GM19328 (cell line): ENCODE results near the gene ASAP2.
"Not testable (repeated sequence)": the region's sequence is repeated elsewhere in the genome, so short reads cannot be mapped to it uniquely, and the experiment has no call there.

Experiments
- ATAC-seq: cut with Tn5 transposase; IDR thresholded peaks from one replicate; pipeline ENCODE4 v1.9.1; 2021; ENCODE audit warnings: mild to moderate bottlenecking, moderate library complexity; ENCODE audit not compliant: unreplicated experiment

Gene ASAP2

DNA sequence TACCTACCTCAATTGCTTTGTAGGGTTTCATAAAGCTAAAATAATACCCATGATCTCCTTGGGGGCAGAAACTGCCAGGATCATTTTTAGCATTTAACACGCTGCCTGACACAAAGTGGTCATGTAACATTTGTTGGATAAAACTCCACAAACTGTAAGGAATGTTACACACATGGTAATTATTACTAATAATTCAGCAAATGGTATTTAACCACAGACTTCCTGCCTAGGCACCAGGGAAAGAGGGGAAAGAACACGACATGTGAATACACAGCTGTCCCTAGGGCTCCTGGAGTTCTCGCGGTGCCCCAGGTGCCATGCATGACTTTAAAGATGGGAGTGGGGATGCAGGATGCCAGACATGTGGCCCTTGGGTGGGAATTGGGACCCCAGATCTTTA, 43.5 kb downstream of the ASAP2 start:
- no peak for ATAC-seq

DNA sequence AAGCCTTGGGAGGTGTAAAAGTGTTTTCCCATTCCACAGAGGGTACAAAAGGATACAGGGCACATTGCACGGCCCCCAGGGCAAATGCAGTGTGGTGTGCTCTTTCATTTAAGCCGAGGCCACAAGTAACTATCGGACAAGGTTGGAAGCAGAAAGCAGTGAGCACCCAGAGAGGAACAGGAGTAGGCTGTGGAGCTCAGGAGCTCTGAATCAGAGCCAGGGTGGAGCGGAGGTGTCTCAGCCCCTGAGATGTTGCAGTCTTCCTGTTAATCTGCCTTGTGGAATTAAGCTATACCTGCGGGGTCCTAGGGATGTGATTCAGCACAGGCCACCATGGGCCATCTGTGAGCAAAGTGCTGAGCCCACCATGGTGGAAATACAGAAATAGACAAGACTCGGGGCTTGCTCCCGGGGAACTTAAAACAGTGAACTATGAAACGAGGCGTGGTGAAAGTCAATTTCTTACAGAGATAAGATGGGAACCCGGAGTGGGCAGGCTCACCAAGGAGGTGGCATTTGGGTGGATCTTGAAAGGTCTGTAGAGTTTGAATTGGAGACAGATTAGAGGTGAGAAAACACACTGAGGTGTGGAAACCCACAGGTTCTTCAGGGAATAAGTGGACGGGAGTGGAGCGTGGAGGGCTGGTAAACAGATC, 44.0 kb downstream of the ASAP2 start:
- no peak for ATAC-seq

DNA sequence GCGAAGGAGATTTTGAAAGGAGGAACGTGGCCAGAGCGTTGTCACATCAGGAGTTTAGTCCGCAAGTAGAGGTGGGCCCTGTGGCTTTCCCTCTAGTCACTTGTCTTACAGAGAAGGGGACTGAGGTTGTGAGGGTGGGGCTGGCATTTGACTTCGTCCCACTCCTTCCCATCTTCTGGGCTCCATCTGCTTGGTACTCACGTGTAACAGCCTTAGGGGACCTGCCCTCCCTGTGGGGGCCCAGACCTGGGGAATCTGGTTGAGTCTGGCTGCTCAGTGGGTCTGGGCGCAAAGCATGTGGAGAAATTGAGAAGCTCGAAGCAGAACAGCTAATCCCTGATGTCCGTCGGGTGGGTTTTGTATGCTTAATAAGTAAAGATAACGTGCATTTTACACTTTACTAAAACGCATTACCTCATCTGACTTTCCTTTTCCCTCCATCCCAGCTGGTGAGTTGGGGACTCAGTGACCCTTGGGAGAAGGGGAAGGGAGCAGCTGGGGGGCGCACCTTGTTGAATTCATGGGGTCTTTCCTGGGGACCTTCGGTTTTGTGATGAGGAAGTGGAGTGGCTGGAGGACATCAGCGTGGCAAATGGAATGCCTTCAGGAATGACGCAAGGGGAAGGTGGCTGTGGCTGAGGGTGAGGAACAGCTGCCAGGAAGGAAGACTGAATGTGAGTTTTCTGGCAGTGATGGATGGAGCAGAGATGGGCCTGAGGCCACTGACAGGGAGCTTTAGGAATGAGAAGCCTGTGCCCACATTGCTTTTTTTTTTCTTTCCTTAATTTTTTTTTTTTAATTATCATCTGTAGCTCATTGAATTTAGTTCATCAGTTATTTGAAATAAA, 44.8 kb downstream of the ASAP2 start:
- ATAC-seq = no peak

DNA sequence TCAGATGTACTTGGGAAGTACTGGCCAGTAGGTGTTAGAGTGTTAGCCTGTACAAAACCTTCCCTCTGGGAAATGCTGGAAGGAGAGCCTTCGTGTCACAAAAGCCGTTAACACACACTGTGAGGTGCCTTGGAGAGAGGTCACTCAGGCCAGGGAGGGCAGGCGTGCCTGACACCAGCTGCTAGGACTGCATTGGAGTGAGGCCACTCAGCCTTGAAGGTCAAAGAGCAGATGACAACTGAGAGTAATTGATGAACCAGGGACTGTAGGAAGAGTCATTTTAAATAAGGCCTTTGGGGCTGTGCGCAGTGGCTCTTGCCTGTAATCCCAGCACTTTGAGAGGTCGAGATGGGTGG, 45.4 kb downstream of the ASAP2 start:
- no peak for ATAC-seq

DNA sequence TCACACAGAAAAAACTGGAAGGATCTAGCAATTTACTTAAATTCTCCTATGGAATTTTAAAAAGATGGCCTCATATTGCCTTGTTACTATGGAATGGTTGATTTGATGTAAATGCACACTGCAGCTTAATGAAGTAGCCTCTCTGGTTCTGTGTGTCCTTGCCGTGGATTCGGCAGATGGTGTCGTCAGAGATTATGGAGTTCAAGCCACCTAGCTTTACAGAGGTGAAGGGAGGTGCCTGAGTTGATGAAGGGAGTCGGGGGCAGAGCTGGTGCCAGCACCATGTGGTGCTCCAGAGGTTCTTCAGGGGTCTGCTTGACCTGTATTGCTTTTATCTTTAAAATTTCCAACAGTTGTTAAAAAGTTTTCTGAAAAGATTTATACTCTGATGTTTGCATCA, 48.8 kb downstream of the ASAP2 start:
- ATAC-seq = no peak

DNA sequence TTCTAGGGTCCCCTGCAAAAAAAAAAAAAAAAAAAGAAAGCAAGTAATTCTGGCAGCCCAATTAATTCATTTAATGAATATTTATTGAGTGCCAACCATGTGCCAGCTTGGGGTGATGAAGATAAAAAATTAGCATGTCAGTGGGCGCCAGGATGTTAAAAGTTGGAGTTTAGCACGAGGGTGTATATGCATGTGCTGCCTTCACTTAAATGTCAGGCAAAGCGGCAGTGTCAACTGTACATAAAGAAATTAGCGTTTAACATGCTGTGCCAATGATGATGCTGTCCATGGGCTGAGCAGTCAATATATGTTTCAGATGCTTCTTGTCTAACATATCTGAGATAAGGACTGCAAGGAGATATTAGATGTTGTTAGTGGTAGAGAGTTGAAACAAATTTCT, 49.5 kb downstream of the ASAP2 start:
- no peak for ATAC-seq

DNA sequence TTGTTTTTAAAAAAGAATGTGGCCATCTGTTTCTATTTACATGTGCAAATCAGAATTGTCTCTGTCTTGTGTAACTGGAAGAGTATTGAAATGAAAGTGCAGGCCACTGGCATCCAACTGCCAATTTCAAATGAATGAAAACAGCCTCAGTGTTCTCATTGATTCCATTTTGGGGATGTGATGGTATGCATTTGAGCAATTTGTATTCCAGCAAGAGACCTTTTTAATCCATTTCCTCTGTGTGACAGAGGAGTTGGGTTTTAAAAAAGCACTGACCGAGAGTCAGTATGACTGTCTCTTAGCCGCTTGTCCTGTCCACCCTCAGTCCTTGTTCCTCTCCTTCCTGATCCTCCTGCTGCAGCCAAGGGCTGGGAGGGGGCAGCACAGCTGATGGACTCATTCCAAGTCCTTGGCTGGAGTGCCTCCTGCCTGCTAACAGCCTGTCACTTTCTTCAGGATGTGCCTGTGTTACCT, 50.0 kb downstream of the ASAP2 start:
- no peak for ATAC-seq

DNA sequence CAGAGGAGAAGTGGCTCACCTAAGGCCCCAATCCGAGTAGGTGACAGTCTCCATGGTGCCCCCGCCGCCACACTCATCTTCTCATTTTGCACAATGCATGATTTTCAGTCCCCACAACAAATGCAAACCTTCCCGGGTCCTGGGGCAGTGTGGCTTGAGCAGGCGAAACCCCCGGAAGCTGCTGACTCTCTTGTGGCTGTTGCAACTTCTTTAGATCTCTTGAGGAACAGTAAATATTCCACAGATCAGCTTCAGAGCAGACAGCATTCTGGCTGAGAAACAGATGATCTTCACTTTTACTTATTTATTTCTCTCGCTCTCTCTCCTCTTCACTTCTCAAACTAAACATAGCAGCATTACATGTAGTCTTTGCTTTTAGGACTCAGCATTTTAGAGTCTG, 51.9 kb downstream of the ASAP2 start:
- no peak for ATAC-seq

DNA sequence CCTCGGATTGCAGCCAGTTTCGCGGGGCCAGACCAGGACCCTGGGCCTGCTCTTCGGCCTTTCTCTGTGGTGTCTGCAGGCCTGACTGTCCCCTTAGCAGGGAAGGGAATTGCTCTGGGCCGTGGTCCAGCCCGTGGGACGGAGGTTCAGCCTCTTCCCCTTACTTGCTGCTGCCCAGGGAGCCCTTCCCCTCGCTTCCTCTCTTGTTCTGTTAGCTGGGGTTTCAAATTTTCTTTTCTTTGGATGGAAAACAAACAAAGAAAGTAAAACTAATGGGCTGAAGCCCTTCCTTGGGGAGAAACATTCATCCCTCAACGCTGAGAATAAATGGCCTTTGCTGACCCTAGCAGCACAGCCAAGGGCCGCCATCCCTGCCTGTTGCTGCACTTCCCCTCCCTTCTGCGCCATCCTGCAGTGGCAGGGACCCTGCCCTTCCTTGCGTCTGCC, 52.4 kb downstream of the ASAP2 start:
- no peak for ATAC-seq

DNA sequence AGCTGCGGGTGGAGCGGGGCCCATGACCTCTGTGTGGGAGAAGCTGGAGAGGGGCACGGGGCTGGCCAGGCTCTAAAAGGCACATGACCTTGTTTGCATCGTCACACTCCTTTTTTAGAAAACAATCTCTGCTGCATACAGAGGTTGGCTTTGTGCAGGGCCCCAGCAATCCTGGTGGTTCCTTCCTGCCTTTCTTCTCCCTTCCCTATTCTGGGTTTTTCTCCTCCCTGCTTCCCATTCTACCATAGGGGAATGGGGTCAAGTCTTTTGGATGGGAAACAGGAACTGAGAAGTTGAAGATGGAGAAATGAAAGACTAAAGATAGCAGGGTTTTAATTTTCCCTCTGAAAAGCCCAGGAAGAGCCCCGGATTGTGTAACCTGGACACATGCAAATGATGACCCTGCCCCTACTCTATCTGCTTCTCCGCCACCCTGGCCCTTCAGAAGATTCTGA, 53.9 kb downstream of the ASAP2 start:
- no peak for ATAC-seq

DNA sequence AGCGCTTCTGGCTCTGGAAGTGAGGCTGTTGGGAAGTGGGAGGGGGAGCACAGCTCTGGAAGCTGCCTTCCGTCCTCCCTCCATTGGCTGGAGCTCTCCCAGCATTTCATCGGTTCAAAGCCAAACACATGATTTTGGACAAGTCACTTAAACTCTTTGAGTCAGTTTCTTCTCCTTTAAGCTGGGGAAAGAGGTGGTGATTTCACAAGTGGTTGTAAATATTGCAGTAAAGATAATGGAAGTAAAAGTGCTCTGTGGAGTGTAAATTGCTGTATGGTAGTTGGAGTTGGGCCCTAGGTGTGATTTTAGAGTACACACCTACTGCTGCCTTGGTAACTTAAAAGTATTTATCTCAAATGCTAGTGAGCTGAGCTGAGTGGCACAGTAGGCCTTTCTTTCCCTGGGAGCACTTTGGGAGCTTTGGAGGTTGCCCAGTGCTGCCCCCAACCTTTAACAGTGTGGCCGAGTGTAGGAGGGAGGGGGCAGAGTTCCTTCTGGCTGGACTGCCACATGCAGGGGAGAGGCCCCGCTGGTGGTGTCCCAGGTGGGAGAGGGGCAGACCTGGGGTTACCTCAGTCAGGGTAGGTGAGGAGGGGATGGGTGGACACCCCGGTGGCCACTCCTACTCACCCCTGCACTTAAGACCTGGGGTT, 54.7 kb downstream of the ASAP2 start:
- ATAC-seq = no peak

DNA sequence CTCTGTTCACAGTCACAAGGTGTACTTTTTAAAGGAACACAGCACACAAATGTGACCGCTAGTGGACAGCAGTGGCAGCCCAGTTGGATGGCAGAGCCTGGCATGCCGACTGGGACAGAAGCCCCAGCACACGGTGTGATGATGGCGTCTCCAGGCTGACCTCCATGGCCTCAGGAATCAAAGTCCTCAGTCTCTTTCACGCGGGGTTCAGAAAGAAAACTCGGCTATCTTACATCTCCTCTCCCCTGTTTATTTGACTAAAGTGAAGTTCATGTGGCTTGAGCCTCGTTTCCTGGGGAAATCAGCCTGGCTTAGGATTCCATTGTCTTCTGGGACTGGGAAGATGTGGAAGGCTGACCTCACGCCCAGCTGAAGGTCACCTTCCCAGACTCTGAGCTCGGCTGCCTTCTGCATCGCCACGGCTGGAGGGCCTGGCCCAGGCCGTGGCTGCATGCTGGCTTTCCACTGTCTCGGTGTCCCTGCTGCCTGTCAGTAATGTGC, 56.1 kb downstream of the ASAP2 start:
- ATAC-seq = no peak

DNA sequence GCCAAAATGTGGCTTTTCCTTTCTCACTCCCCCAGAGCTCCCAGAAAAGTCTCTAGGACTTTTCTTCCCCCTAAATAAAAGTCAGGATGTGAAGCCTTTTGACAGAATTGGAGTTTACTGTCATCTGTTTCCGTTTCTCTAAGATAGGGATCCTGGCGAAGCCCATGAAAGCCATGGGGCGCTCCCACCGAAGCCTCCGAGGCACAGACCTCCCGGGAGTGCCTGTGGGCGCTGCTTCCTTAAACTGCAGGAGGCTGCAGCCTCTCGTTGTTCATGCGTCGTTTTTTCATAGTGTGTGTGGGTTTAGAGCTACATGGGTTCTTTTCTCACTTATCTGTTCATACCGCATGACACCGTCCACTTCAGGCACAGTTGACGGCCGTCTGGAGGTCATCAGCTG, 56.8 kb downstream of the ASAP2 start:
- ATAC-seq = no peak

DNA sequence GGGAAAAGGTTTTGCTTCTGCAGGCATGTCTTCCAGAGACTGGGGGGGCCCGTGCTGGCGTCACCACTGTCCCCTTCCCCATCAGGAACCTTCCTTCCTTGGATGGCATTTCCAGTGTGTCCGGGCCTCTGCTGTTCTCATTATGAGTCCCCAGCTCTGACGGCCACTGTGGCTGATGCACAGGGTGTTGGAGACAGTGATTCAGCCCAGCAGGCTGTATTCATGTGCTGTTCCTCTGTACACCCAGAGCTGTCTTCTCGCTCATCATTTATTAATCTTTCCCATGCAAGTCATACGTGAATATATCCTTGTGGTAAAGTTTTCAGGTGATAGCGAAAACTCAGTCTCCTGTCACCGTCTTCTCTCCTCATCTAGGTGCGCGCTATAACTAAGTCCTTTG, 57.7 kb downstream of the ASAP2 start:
- ATAC-seq = no peak

DNA sequence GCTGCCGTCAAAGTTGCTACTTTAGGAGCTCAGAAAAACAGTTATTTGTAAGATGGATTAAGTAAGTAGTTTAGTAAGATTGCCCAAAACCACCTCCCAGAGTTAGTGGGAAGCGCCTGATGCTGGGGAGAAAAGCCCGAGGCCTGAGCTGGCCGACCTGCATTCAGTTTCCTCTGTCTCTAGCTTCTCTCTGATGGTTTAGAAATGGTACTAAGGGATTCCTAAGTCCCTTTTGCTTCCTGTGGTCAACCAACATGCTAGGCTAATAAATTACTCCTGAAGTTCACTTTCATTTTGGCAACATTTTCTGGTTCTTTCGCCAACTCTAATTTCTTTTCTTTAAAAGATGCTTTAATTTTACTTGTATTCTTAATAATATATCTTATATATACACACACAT, 60.1 kb downstream of the ASAP2 start:
- no peak for ATAC-seq

DNA sequence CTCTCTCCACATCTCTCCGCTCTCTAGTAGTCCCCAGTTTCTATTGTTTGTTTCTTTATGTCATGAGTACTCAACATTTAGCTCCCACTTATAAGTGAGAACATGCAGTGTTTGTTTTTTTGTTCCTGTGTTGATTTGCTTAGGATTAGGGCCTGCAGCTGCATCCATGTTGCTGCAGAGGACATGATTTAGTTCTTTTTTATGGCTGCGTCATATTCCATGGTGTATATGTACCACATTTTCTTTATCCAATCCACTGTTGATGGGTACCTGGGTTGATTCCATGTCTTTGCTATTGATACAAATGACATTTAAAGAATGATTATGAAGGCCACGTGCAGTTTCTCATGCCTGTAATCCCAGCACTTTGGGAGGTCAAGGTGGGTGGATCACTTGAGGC, 60.7 kb downstream of the ASAP2 start:
- not testable (repeated sequence) for ATAC-seq

DNA sequence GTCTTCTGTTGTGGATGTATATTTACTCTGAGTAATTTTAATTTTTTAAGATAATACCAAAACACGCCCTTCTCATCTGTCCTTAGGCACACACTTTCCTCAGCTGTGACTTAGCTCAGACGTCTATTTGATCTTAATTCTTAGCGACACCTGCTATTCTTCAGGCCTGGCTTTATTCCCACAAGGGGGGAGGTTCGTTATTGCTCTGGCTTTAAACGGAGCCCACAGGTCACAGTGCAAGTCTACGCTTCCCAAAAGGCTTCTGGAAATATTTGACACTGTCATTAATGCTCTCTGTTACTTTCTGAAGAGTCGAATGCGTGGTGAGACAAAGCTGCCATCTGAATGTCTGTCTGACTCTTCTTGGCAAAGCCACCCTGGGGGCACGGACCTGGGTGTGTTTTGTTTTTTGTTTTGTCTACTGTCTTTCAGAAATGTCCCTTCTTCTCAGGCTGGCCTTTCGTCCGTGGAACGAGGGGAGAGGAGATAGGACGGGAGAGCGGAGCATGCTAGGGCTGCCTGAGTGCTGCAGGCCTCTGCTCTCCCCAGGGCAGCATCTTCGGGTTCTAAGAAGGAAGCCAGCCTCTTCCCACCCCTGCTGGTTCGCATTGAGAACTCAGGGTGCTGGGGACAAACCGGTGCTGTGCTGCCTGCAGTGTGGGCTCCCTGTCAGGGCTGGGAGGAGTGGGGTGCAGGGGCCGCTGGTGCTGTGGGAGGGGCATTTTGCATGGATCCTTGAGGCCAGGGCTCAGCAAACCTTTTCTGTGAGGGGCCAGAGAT, 61.9 kb downstream of the ASAP2 start:
- ATAC-seq = no peak

DNA sequence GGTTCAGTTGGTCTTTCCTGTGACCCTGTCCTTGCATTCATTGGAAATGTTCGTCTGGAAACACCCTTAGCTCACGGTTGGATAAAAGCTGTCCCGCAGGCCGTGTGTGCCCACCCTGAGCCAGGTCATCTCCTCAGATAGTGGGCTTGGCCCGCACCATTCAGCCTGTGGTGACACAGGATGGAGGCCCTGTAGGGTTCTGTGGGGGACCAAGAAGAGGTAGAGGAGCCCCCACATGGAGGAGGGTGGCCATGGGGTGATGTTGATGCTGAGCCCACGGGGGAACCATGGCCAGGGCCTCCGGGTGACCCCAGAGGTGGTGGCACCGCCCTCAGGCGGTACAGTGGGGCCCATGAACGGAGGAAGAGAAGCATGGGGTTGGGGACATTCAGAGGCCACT, 62.7 kb downstream of the ASAP2 start:
- ATAC-seq = no peak

DNA sequence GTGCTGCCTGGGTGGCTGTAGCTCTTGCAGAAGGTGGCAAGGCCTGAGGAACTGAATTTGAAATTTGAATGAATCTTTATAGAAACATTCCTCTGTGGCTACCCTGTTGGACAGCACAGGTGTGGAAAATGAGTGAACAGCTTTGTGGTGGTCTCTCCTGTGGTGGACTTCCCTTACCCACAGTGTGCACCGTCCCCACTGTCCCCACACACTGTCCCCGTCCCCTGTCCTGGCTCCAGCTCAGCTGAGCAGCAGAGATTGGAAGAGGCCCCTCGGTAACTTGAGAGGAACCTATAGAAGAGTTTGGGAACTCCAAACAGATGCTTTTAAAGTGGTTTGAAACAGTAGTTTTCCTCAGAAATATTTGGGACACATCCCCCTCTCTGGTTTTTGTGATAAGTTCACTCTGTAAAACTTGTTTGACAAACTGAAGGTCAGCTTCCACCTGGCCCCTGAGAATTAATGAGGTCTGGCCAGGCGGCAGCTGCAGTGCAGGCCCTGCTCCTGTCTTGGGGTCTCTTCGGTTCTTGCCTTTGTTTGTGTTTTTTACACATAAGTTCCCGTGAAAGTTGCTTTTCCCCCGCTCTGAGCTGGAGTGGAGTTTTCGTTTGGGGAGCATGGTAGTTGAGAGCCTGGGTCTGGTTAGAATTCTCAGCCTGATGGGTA, 63.2 kb downstream of the ASAP2 start:
- ATAC-seq = no peak

DNA sequence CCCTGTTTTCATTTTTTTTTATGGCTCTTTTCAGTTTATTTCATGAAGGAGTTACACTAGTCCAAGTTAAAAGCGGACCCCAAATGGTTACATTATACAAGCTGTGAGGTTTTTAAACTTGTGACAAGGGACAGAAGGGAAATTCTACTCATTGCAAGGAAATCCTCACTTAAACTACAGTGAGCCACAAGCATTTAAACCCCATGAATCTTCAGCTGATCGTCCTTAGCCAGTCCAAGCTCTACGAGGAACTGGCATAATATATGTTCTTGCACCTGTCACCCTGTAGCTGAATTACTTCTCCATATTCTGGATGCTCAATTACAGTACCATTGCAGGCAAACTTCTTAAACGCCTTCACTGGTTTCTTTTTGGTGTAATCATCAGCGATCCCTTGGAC, 64.5 kb downstream of the ASAP2 start:
- no peak for ATAC-seq
